NCI-H526 (cell line): Measurements from ENCODE around the gene TNS3.
"Not testable (repeated sequence)": the region's sequence is repeated elsewhere in the genome, so short reads cannot be mapped to it uniquely, and the experiment has no call there.

Experiments
- DNase-seq, 2 experiments: peaks; one replicate each; lab custom pipeline; 2025; lab: John Stamatoyannopoulos, UW

Gene TNS3

DNA sequence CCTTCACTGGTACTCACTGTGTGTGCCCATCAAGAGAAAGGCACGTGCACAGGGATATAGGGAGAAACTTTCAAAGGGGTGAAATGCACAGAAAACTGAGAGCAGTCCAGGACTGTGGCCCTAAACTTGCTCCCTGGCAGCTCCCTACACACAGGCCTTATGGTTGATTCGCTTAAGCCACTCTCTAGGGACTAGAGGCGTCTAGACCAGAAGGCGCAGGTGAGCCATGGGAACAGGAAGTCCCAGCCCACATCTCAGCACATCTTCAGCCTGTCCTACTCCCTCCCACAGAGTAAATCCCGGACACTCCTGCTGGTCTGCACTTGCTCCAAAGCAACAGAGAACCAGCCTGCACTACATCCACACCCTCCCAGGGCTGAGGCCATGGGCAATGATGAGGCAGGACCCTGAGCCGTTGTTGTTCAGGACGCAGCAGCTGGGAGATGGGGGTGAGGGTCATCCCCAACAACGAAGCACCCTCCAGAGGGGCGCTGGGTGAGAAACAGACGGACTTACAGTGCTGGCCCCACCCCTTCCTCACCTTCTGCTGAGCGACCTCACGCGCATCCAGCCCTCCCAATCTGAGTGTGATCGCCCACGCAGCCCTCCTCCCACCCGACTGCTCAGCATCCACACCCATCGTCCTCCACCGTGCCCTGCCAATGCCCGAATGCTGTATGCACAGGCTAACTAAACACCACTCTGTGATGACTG is 109.3 kb downstream of the TNS3 start:
- peak in 1 of 2 experiments; percentile 4 for DNase-seq

DNA sequence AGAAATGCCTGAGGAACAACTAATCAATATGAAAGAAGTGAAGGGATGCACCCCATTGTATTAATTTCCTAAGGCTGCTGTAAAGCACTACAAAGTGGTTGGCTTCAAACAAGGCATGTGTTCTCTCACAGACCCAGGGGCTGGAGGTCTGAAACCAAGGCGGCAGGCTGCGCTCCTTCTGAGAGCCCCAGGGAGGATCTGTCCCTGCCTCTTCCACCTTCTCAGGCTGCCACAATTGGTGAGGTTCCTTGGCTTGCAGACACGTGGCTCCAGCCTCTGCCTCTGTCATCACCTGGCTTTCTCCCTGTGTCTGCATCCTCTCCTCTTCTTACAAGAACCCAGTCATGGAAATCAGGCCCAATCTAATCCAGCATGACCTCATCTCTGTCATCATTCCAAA is 110.1 kb downstream of the TNS3 start:
- no peak for DNase-seq

- no peak for DNase-seq
These were observed 110.6 kb downstream of the TNS3 start for GRCh38 chr7:47471358-47471703.

GRCh38 chr7:47470567-47471357 is 111.1 kb downstream of the TNS3 start:
- DNase-seq, result peak; percentile 85 to 89

DNA sequence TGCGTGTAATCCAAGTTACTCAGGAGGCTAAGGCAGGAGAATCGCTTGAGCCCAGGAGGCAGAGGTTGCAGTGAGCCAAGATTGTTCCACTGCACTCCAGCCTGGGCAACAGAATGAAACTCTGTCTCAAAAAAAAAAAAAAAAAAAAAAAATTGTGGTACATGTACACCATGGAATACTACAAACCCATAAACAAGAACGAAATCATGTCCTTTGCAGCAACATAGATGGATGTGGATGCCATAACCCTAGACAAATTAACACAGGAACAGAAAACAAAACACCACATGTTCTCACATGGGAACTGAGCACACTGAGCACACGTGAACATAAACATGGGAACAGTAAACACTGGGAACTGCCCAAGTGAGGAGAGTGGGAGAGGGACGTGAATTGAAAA is 112.1 kb downstream of the TNS3 start:
- DNase-seq, result not testable (repeated sequence)

GRCh38 chr7:47466832-47467231 is 115.1 kb downstream of the TNS3 start:
- no peak for DNase-seq

GRCh38 chr7:47465191-47465590 is 116.7 kb downstream of the TNS3 start:
- DNase-seq, result no peak

- no peak for DNase-seq
These were observed 117.6 kb downstream of the TNS3 start for GRCh38 chr7:47464266-47464665.

DNA sequence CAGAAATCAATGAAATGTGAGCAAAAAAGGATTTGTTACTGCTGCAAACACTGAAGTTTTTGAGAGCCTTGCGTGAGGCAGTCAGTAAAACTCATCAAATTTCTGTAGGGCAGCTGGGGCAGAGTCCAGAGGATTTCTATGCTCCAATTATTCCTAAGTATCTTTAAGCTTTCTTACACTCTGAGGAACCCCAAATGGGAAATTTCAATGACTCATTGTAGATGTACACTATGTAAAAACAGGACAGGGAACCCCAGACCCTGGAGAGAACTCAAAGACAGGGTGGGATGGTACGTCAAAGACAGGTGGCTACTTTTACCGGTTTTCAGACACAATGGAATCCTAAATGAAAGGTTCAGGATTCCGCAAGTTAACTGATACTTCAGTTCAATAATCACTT is 120.2 kb downstream of the TNS3 start:
- no peak for DNase-seq

DNA sequence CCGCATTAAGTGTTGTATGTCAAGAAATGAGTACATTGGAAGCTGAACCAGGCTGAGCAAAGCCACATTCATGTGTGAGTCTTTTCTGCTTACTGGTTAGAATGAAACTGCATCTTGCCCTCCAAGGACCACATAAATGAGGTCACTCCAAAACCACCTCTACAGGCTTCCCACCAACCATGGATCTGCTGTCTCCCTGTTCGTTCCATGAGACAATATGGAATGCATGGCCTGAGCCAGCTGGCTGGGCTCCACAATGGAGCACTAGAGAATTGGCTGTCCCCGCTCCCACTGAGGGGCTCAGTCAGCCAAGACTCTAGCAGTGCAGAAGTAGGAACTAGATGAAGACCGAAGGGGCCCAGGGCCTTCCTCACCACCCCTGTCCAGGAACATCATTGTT is 120.8 kb downstream of the TNS3 start:
- no peak for DNase-seq

GRCh38 chr7:47460251-47460989 is 121.5 kb downstream of the TNS3 start:
- DNase-seq, result peak in 1 of 2 experiments; percentile 33

GRCh38 chr7:47458486-47458885 is 123.4 kb downstream of the TNS3 start:
- DNase-seq, result no peak

DNA sequence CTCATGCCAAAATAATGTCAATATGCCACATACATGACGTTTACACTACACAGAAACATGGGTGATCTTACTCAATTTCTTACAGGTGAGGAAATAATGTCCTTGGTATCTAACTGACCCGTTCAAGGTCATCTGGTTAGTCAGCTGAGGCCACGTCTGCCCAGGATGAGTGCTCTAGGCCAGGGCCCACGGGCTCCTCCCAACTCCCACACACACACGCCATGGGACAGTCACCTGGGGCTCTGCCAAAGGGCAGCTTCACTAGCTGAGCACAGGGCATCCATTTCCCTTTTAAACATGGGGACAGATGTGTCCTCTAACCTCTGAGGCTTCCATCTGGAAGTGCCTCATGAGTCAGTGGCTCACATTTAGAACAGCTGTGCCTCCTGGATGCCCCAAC is 123.9 kb downstream of the TNS3 start:
- no peak for DNase-seq

DNA sequence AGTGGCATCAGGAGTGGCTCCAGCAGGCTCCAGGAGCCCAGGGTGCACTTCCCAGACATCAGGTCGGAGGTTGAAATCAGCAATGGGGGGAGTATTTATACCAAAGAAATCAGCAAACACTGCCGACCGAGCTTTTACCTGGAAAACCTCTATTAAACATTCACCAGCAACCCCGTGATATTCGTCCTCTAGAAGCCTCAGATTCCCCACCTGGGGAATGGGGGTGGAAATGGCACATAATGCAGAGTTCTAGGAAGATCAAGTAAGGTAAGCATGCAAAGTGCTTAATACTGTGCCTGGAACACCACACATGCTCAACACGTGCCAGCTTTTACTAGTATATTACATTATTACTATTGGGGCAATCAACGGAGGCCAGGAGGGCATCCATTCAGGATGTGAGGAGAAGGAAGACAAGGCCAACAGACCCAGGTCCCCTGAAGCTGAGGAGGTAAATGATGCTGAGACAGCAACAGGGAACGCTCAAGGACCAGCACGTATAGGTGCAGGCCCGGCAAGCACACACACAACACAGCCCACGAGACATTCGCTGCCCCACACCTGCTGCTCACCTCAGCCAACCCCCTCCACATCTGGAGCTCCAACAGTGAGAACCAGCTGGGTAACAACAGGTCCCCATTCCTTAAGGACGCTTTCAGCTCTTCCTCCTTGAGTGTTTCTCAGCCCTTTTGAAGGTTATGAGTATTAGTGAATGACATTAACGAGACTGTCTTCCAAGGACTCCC is 125.5 kb downstream of the TNS3 start:
- no peak for DNase-seq

DNA sequence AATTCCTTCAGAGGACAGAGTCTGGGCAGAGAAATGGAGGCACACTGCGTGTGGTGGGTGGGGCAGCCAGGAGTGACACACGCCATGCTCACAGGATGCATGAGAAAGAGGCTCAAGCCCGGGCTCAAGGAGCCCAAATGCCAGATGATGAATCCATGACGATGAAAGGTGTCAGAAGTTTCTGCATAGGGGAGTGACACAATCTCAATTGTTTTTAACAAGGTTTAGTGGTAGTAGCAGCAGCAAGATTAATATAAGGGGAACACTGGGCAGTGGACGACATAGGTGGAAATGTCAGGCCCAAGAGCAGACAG is 126.1 kb downstream of the TNS3 start:
- DNase-seq, result no peak

GRCh38 chr7:47454974-47455871 is 126.7 kb downstream of the TNS3 start:
- no peak for DNase-seq

DNA sequence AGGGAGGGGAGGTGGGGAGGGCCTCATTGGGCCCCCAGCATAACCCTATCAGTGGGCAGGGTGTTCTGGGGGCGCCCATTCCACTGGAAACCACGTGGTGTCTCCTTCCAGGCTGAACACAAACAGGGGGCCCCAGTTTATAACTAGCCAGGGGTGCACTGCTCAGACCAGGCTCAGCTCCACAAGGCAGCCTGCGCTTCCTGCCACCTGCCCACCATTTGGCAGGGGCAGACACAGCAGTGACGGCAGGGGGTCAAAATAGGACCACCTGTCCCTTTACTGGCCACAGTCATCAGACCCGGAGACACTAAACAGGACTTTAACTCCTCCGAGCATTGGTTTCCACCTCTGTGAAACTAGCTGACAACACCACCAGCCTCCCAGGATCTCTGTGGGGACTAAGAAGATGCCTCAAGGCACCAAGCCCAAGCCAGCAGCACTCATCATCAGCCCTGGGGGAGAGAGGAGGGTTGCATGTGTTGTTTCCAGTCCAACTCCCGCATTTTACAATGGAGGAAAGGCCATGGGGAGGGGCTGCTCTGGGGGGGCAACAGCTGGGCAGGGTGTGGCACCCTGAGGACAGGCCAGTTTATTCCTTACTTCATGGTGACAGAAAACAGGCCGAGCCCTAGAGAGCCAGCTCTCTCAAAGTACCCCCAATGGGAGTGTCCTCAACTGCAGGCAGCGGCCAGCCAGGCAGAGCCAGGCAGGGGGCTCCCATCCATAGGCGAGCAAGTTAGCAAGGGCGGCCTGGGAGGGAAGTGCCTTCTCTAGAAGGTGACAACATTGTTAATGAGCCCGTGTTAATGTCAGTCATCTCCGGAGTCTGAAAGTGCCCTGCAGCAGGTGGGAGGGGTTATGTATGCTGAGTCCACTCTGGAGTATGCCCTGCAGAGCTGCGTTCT is 127.6 kb downstream of the TNS3 start:
- no peak for DNase-seq

DNA sequence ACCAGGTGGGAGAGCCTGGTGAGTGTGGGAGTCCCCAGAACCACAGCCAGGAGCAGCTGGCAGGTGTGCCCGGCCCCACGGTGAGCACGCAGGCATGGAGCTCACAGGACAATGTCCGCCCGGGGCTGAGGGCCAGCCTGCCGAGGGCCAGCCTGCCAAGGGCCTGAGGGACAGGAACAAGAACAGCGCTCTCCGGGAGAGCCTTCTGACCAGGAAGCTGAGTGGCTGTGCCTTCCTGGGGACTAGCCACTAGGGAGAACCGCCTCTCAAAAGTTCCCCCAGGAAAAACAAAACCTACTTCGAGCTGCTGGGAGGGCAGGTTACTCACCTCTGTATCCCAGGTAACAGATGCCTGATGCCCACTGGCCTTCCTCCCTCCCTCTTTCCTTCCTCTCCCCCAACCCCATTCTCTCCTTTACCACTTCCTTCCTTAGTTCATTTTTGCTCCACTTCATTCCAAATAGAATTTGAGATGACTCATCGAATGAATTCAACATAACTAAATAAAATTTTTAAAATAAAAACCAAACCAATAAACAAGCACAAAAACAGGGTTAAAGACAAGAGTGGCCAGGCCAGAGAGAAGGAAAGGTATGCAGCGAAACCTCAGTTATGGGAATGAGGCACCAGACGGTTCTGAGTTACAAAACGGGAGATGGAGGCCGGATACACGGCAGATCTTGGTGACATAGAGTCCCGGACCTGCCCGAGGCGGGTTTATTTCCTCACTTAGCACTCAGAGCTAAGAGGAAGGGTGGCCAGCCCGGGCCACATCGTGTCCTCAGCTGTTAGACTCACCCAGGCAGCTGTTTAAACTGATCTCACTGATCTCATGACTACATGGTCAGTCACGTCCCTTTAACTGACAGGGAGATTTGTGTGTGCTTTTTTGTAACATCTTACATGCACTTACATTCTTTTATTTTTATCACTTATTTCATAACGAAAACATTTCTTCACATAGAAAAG is 128.5 kb downstream of the TNS3 start:
- DNase-seq, result no peak

DNA sequence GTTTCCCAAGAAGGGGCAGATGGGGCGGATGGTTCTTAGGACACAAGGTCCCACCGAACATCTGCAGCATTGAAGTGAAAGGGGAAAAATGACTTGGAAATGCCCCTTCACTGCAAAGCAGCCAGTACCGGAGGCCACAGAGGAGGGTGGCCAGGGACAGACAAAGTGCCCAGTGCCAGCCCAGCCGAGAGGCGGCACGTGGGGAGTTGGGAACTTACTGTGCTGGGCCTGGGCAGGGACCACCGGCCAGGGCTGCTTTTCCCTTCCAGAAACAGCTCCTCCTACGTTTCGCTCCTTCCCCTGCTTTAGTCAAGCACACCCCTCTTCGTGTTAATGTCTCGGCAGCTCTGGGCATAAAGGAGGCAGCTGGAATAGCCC is 129.2 kb downstream of the TNS3 start:
- DNase-seq, result no peak
